Caco-2 (cell line): ENCODE data around the gene ASTN2. TPM values are rescaled to one million over a fixed set of nuclear protein-coding genes. Genes with fewer than 3 reads are reported as not detected.

Experiments used
- BruUV-seq: library from RNA; stranded (reverse); fragments of 400-500 nt; replicated peaks from 2 replicates; lab custom pipeline; 2021; lab: Mats Ljungman, UMichigan
- CTCF ChIA-PET: fragments of 300-600 bp; sonication (Branson Sonifier 250); formaldehyde crosslinking; loops from one replicate; lab custom pipeline; 2022; ENCODE audit warnings: antibody characterized with exemption; lab: Charles Lee
- POLR2A ChIA-PET: fragments of 300-600 bp; sonication (Branson Sonifier 250); formaldehyde crosslinking; loops from one replicate; lab custom pipeline; 2022; ENCODE audit warnings: antibody characterized with exemption; lab: Charles Lee
- DNase-seq, 2 experiments: peaks; one replicate each; pipeline versions ENCODE4 v3.0.0 to v3.0.0-alpha.2; 2020 to 2022
- H3K27me3 ChIP-seq: replicated peaks from 2 replicates; pipeline ENCODE4 v1.6.0; 2011; ENCODE audit warnings: low read length; ENCODE audit not compliant: control insufficient read depth, insufficient read depth
- H3K36me3 ChIP-seq: 2 replicates; pipeline ENCODE4 v1.5.1; 2011; ENCODE audit warnings: low read length; ENCODE audit not compliant: control insufficient read depth, insufficient read depth
- H3K4me1 ChIP-seq: fragments of 250-450 bp; sonication (Bioruptor Pico); 2 replicates; pipeline ENCODE4 v1.5.1; 2020; ENCODE audit warnings: mild to moderate bottlenecking
- H3K4me3 ChIP-seq: 2 replicates; pipeline ENCODE4 v1.5.1; 2011; ENCODE audit warnings: low read depth, mild to moderate bottlenecking, control low read depth, low read length
- H3K9me3 ChIP-seq: fragments of 250-450 bp; sonication (Bioruptor Pico); 2 replicates; pipeline ENCODE4 v1.5.1; 2020; ENCODE audit warnings: mild to moderate bottlenecking, moderate library complexity
- H3K27ac Mint-ChIP-seq: one replicate; pipeline ENCODE4 v1.8.0; 2022; ENCODE audit warnings: mixed read lengths; ENCODE audit not compliant: unreplicated experiment
- H3K27me3 Mint-ChIP-seq: one replicate; pipeline ENCODE4 v1.8.0; 2022; ENCODE audit warnings: mixed read lengths; ENCODE audit not compliant: insufficient read depth, unreplicated experiment
- H3K36me3 Mint-ChIP-seq: one replicate; pipeline ENCODE4 v1.8.0; 2022; ENCODE audit warnings: mild to moderate bottlenecking, mixed read lengths; ENCODE audit not compliant: insufficient read depth, unreplicated experiment
- H3K4me1 Mint-ChIP-seq: one replicate; pipeline ENCODE4 v1.8.0; 2022; ENCODE audit warnings: low read depth, mixed read lengths; ENCODE audit not compliant: unreplicated experiment
- H3K4me3 Mint-ChIP-seq: one replicate; pipeline ENCODE4 v1.8.0; 2022; ENCODE audit warnings: mild to moderate bottlenecking, moderate library complexity, mixed read lengths; ENCODE audit not compliant: unreplicated experiment
- H3K9me3 Mint-ChIP-seq: one replicate; pipeline ENCODE4 v1.8.0; 2022; ENCODE audit warnings: mixed read lengths; ENCODE audit not compliant: unreplicated experiment
- CTCF ChIP-seq, 2 experiments: fragments of 200-600 bp in 1 of 2; IDR thresholded peaks; 1 replicate in 1 of 2; 2 replicates in 1 of 2; pipeline versions ENCODE4 v1.5.1 to v1.8.0; 2011 to 2022; ENCODE audit warnings: antibody characterized with exemption in 1 of 2, control low read depth in 1 of 2, inconsistent platforms in 1 of 2, low read depth in 1 of 2, low read length in 1 of 2, mild to moderate bottlenecking in 1 of 2, moderate library complexity in 1 of 2; ENCODE audit not compliant: insufficient read depth in 1 of 2, severe bottlenecking in 1 of 2, unreplicated experiment in 1 of 2
- intact Hi-C: fragments of 100-400 bp; cut with micrococcal nuclease; formaldehyde crosslinking; loops from one replicate; pipeline ENCODE4 v1.10.0; 2022; ENCODE audit not compliant: unreplicated experiment
- total RNA-seq: library from RNA; stranded (reverse); gene quantifications from 2 replicates; pipeline ENCODE4 v1.2.3, GENCODE V29; 2022

The ASTN2 gene
- total RNA-seq, 1 experiment from 2014 or later, result 12.7 TPM

GRCh38 chr9:116479967-116480366, 934.9 kb downstream of the ASTN2 start:
- Histone ChIP-seq H3K4me1 (no peaks in the 10 kb centered on the region), H3K9me3 (no peaks in the 10 kb centered on the region), H3K27me3 (no peaks in the 10 kb centered on the region), H3K4me3 (no peak overlapping the region), H3K36me3 (no peaks in the 10 kb centered on the region)
- H3K27ac Mint-ChIP-seq, result no peak overlapping the region
- intact Hi-C loops, result no loop called here
- no peaks in the 10 kb centered on the region for H3K27me3 Mint-ChIP-seq
- H3K4me3 Mint-ChIP-seq, result no peak overlapping the region
- DNase-seq, result no peak
- peaks cover 4% of the 10 kb centered on the region for H3K36me3 Mint-ChIP-seq
- CTCF ChIA-PET, result no interaction called here
- TF ChIP-seq CTCF (IDR thresholded peaks at IDR 0.05; ENCODE audit: insufficient read depth in 1 of 2, low read depth in 1 of 2, low read length in 1 of 2, severe bottlenecking in 1 of 2, unreplicated experiment in 1 of 2), result no peak
- H3K4me1 Mint-ChIP-seq, result peaks cover 5% of the 10 kb centered on the region
- no TSS peak for BruUV-seq
- POLR2A ChIA-PET, result no interaction called here
- no peaks in the 10 kb centered on the region for H3K9me3 Mint-ChIP-seq

DNA sequence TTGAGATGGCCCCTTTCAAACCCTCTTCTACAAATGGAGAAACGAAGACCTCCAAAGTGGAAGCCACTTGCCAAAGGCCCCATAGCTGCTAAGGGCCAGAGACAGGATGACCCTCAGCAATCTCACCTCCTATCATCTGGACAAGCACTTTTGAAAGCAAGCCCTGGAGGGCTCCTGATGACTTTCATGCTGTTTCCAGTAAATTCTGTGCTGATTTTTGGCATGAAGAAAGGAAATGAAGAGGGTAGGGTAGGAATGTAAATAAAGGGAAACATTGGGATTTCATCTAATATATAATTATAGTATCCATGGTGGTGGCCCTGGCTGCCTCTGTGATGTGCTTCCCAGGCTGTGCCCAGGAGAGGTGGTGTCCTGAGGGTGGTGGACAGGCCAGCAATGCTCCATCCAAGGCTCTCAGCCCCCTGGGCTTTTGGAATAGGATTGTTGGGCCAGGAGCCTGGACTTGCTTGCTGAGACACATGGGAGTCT, 935.8 kb downstream of the ASTN2 start:
- no TSS peak for BruUV-seq
- no peak overlapping the region for H3K27ac Mint-ChIP-seq
- Histone ChIP-seq H3K4me3 (no peak overlapping the region), H3K4me1 (no peaks in the 10 kb centered on the region), H3K9me3 (no peaks in the 10 kb centered on the region), H3K36me3 (no peaks in the 10 kb centered on the region), H3K27me3 (no peaks in the 10 kb centered on the region)
- DNase-seq, result no peak
- no peak overlapping the region for H3K4me3 Mint-ChIP-seq
- H3K9me3 Mint-ChIP-seq, result no peaks in the 10 kb centered on the region
- POLR2A ChIA-PET, result no interaction called here
- TF ChIP-seq CTCF (IDR thresholded peaks at IDR 0.05; ENCODE audit: insufficient read depth in 1 of 2, low read depth in 1 of 2, low read length in 1 of 2, severe bottlenecking in 1 of 2, unreplicated experiment in 1 of 2), result no peak
- intact Hi-C loops, result no loop called here
- peaks cover 5% of the 10 kb centered on the region for H3K4me1 Mint-ChIP-seq
- H3K27me3 Mint-ChIP-seq, result no peaks in the 10 kb centered on the region
- CTCF ChIA-PET, result no interaction called here
- peaks cover 4% of the 10 kb centered on the region for H3K36me3 Mint-ChIP-seq

GRCh38 chr9:116477584-116478141, 937.2 kb downstream of the ASTN2 start:
- POLR2A ChIA-PET, result no interaction called here
- H3K9me3 ChIP-seq, result no peaks in the 10 kb centered on the region
- H3K4me1 ChIP-seq, result no peaks in the 10 kb centered on the region
- H3K27me3 ChIP-seq, result no peaks in the 10 kb centered on the region
- H3K27ac Mint-ChIP-seq, result no peak overlapping the region
- CTCF ChIA-PET, result no interaction called here
- peaks cover 5% of the 10 kb centered on the region for H3K4me1 Mint-ChIP-seq
- H3K36me3 Mint-ChIP-seq, result no peaks in the 10 kb centered on the region
- intact Hi-C loops, result no loop called here
- no peak overlapping the region for H3K4me3 ChIP-seq
- H3K9me3 Mint-ChIP-seq, result no peaks in the 10 kb centered on the region
- no peak for DNase-seq
- BruUV-seq, result no TSS peak
- no peaks in the 10 kb centered on the region for H3K36me3 ChIP-seq
- no peaks in the 10 kb centered on the region for H3K27me3 Mint-ChIP-seq
- no peak for TF ChIP-seq CTCF (IDR thresholded peaks at IDR 0.05; ENCODE audit: insufficient read depth in 1 of 2, low read depth in 1 of 2, low read length in 1 of 2, severe bottlenecking in 1 of 2, unreplicated experiment in 1 of 2)
- no peak overlapping the region for H3K4me3 Mint-ChIP-seq
